Gastroesophageal sphincter (tissue), 3 donors: ENCODE measurements around the gene FAXDC2.

Experiments used
- CTCF ChIP-seq, 4 experiments: fragments of 200-600 bp in 2 of 4; fragments of 450-650 bp in 2 of 4; sonication (generic) in 1 of 4; IDR thresholded peaks; one replicate each; pipeline ENCODE4 v1.5.1; 2017 to 2019; ENCODE audit warnings: antibody characterized with exemption in 4 of 4, mild to moderate bottlenecking in 2 of 4, moderate library complexity in 2 of 4
- EP300 ChIP-seq: sonication (generic); formaldehyde crosslinking; IDR thresholded peaks from one replicate; pipeline ENCODE4 v1.6.1; 2017; ENCODE audit warnings: antibody characterized with exemption, mild to moderate bottlenecking
- POLR2A ChIP-seq, 2 donors: fragments of 450-650 bp; IDR thresholded peaks; one replicate each; pipeline ENCODE4 v1.6.1; 2017; ENCODE audit warnings: antibody characterized with exemption in 2 of 2, mild to moderate bottlenecking in 2 of 2, moderate library complexity in 1 of 2
- POLR2AphosphoS5 ChIP-seq: sonication (generic); formaldehyde crosslinking; IDR thresholded peaks from one replicate; pipeline ENCODE4 v1.6.1; 2017; ENCODE audit warnings: antibody characterized with exemption

GRCh38 chr5:154871734-154872133 lies 21.3 kb upstream of the FAXDC2 start:
- TF ChIP-seq CTCF (IDR thresholded peaks at IDR 0.05) (no peak), POLR2A (IDR thresholded peaks at IDR 0.05) (no peak), EP300 (no peak), POLR2AphosphoS5 (no peak)
